Measurements from ENCODE around the gene CD84.
A peak's percentile ranks its signal among the peaks of the same experiment; 100 is the strongest.

CD84 gene

GRCh38 chr1:160548960-160549664 lies 30.2 kb downstream of the CD84 start:
- no peak for TF ChIP-seq CTCF (IDR thresholded peaks at IDR 0.05; ENCODE audit: low read depth, low read length, missing control alignments)
- no peak overlapping the region for H3K4me3 ChIP-seq (ENCODE audit: low read depth, low read length)
- no peaks in the 10 kb centered on the region for H3K36me3 ChIP-seq (replicated peaks)
- no peak for DNase-seq
- no peak overlapping the region for H3K27ac ChIP-seq
- no peaks in the 10 kb centered on the region for H3K27me3 ChIP-seq (replicated peaks)
- in situ Hi-C loops (cut with HindIII; ENCODE audit: low pct_ligation_motif_present, low sequenced_read_pairs): no loop called here

GRCh38 chr1:160548183-160548582 lies 31.1 kb downstream of the CD84 start:
- H3K27ac ChIP-seq: no peak overlapping the region
- no peaks in the 10 kb centered on the region for H3K27me3 ChIP-seq (replicated peaks)
- no peaks in the 10 kb centered on the region for H3K36me3 ChIP-seq (replicated peaks)
- in situ Hi-C loops (cut with HindIII; ENCODE audit: low pct_ligation_motif_present, low sequenced_read_pairs): no loop called here
- TF ChIP-seq CTCF (IDR thresholded peaks at IDR 0.05; ENCODE audit: low read depth, low read length, missing control alignments): no peak
- no peak for DNase-seq
- H3K4me3 ChIP-seq (ENCODE audit: low read depth, low read length): no peak overlapping the region

- Histone ChIP-seq H3K4me3 (ENCODE audit: low read depth, low read length) (no peak overlapping the region), H3K27ac (no peak overlapping the region), H3K27me3 (replicated peaks) (no peaks in the 10 kb centered on the region), H3K36me3 (replicated peaks) (no peaks in the 10 kb centered on the region)
- in situ Hi-C loops (cut with HindIII; ENCODE audit: low pct_ligation_motif_present, low sequenced_read_pairs): no loop called here
- TF ChIP-seq CTCF (IDR thresholded peaks at IDR 0.05; ENCODE audit: low read depth, low read length, missing control alignments): no peak
- DNase-seq: no peak
Observed at GRCh38 chr1:160547422-160547821, 31.9 kb downstream of the CD84 start.

DNA sequence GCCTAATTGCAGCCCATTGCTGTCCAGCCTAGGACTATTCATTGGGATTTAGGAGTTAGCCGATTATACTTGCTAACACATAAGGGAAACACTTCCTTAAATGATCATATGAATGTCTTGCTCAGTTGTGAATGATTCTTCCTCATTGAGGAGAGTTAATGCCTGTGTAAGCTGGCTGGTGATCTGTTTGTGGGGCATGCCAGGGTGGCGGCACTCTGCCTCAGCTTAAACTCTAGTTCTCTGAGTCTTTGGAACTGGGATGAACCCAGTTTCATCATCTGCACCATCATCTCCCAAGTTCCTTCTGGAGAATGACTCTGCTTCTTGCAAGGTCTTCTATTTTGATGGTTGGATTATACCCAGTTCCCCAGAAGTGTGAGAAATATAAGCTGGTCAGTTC lies 32.4 kb downstream of the CD84 start:
- H3K27me3 ChIP-seq (replicated peaks): no peaks in the 10 kb centered on the region
- in situ Hi-C loops (cut with HindIII; ENCODE audit: low pct_ligation_motif_present, low sequenced_read_pairs): no loop called here
- no peaks in the 10 kb centered on the region for H3K36me3 ChIP-seq (replicated peaks)
- TF ChIP-seq CTCF (IDR thresholded peaks at IDR 0.05; ENCODE audit: low read depth, low read length, missing control alignments): no peak
- no peak overlapping the region for H3K27ac ChIP-seq
- no peak overlapping the region for H3K4me3 ChIP-seq (ENCODE audit: low read depth, low read length)
- no peak for DNase-seq

DNA sequence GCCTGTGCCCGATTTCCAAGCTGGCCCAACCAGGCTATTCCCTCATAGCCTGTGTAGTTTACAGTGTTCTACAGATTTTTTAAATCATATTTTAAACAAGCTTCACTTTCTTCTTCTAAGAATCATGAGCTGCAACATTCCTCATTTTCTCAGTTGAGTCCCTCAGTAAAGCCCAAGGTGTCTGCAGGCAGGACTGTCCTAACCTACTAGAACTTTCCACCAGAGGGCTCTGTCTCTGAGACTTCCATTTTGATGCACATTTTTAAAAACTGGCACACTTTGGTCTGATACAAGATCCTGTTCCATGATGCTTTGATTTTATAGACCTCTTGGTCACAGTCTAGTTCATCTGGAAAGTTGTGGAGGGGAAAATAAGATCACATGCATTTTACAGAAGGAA lies 34.6 kb downstream of the CD84 start:
- peak; percentile 5 for DNase-seq
- H3K27me3 ChIP-seq (replicated peaks): no peaks in the 10 kb centered on the region
- in situ Hi-C loops (cut with HindIII; ENCODE audit: low pct_ligation_motif_present, low sequenced_read_pairs): no loop called here
- TF ChIP-seq CTCF (IDR thresholded peaks at IDR 0.05; ENCODE audit: low read depth, low read length, missing control alignments): peak; percentile 50
- no peaks in the 10 kb centered on the region for H3K36me3 ChIP-seq (replicated peaks)
- H3K27ac ChIP-seq: no peak overlapping the region
- no peak overlapping the region for H3K4me3 ChIP-seq (ENCODE audit: low read depth, low read length)

All from brain microvascular endothelial cell (primary cell).